A549 (cell line): Measurements from ENCODE around the gene DIP2A. TPM values are rescaled to one million over a fixed set of nuclear protein-coding genes. Genes with fewer than 3 reads are reported as not detected.
"Not testable (repeated sequence)": the region's sequence is repeated elsewhere in the genome, so short reads cannot be mapped to it uniquely, and the experiment has no call there.

Experiments
- ATAC-seq, 2 experiments: fragments of 200-7000 bp in 1 of 2; fragments of >200 bp in 1 of 2; cut with Nextera tagmentation in 1 of 2; cut with Tn5 transposase in 1 of 2; 3 replicates each; pipeline versions ENCODE4 v1.8.0 to v1.9.1; 2018 to 2020; ENCODE audit warnings: mild to moderate bottlenecking in 1 of 2, moderate library complexity in 1 of 2
- CTCF ChIA-PET: fragments of 300-600 bp; sonication (Branson Sonifier 250); formaldehyde crosslinking; extraction: SDS; loops from one replicate; lab custom pipeline; 2021; ENCODE audit warnings: antibody characterized with exemption, inconsistent platforms; lab: Yijun Ruan, JAX
- POLR2A ChIA-PET: fragments of 350-600 bp; formaldehyde crosslinking; extraction: SDS; loops from one replicate; lab custom pipeline; 2021; ENCODE audit warnings: antibody characterized with exemption, inconsistent platforms; lab: Yijun Ruan, JAX
- DNase-seq, 2 experiments: peaks; one replicate each; pipeline versions ENCODE4 v3.0.0 to v3.0.0-alpha.2; 2011 to 2016; ENCODE audit warnings: low read depth in 1 of 2, low spot score in 1 of 2
- FAIRE-seq: peaks from 2 replicates; lab custom pipeline; 2011; peaks lifted over from hg19 to GRCh38; lab: Jason Lieb, UNC
- H3K27ac ChIP-seq, 2 experiments: fragments of >200 bp; sonication (Bioruptor Twin); formaldehyde crosslinking; 3 replicates each; pipeline ENCODE4 v1.5.1; 2016 to 2017
- H3K4me1 ChIP-seq: fragments of >200 bp; sonication (Bioruptor Twin); formaldehyde crosslinking; 3 replicates; pipeline ENCODE4 v1.6.1; 2016
- H3K4me2 ChIP-seq: fragments of >200 bp; sonication (Bioruptor Twin); formaldehyde crosslinking; 3 replicates; pipeline ENCODE4 v1.6.1; 2016
- H3K4me3 ChIP-seq: fragments of >200 bp; sonication (Bioruptor Twin); formaldehyde crosslinking; 3 replicates; pipeline ENCODE4 v1.5.1; 2016
- H3K9me3 ChIP-seq: fragments of >200 bp; sonication (Bioruptor Twin); formaldehyde crosslinking; 3 replicates; pipeline ENCODE4 v1.6.1; 2016
- BCL3 ChIP-seq: fragments of >200 bp; sonication (Bioruptor Twin); formaldehyde crosslinking; IDR thresholded peaks from 3 replicates; pipeline ENCODE4 v1.6.1; 2016
- CBX2 ChIP-seq: fragments of 200-600 bp; sonication (generic); IDR thresholded peaks from 2 replicates; pipeline ENCODE4 v1.6.1; 2016; ENCODE audit warnings: low read depth, mild to moderate bottlenecking, borderline replicate concordance
- ELK1 ChIP-seq: fragments of 150-350 bp; IDR thresholded peaks from 2 replicates; pipeline ENCODE4 v1.6.1; 2014; ENCODE audit warnings: low read depth, mild to moderate bottlenecking, low read length
- FOXS1 ChIP-seq: fragments of 250-450 bp; sonication (Bioruptor Pico); IDR thresholded peaks from 2 replicates; pipeline ENCODE4 v1.5.0; 2020; ENCODE audit warnings: mild to moderate bottlenecking, moderate library complexity
- GATA3 ChIP-seq: IDR thresholded peaks from 2 replicates; pipeline ENCODE4 v1.6.1; 2012; ENCODE audit warnings: borderline replicate concordance
- HOXB13 ChIP-seq: fragments of 250-450 bp; sonication (Bioruptor Pico); IDR thresholded peaks from 2 replicates; pipeline ENCODE4 v1.5.0; 2020; ENCODE audit warnings: low read depth, mild to moderate bottlenecking, moderate library complexity
- HOXB5 ChIP-seq: fragments of 250-450 bp; sonication (Bioruptor Pico); IDR thresholded peaks from 2 replicates; pipeline ENCODE4 v1.5.0; 2020; ENCODE audit warnings: mild to moderate bottlenecking, moderate library complexity
- JUN ChIP-seq, 2 experiments: fragments of >200 bp; sonication (Bioruptor Twin); formaldehyde crosslinking; IDR thresholded peaks; 2 replicates in 1 of 2; 3 replicates in 1 of 2; pipeline ENCODE4 v1.6.1; 2016 to 2017
- JUNB ChIP-seq: fragments of >200 bp; sonication (Bioruptor Twin); formaldehyde crosslinking; IDR thresholded peaks from 2 replicates; pipeline ENCODE4 v1.6.1; 2016
- KDM1A ChIP-seq: fragments of 200-600 bp; sonication (generic); IDR thresholded peaks from 2 replicates; pipeline ENCODE4 v1.6.1; 2016; ENCODE audit warnings: low read depth, mild to moderate bottlenecking
- KDM5A ChIP-seq: fragments of 200-600 bp; sonication (generic); IDR thresholded peaks from 2 replicates; pipeline ENCODE4 v1.6.1; 2016; ENCODE audit warnings: antibody characterized with exemption, mild to moderate bottlenecking
- MYC ChIP-seq: IDR thresholded peaks from 2 replicates; pipeline ENCODE4 v1.6.1; 2012; ENCODE audit warnings: mild to moderate bottlenecking, inconsistent platforms, low read length, improper control_type of control experiment, borderline replicate concordance
- NFE2L2 ChIP-seq: fragments of 150-350 bp; conservative IDR thresholded peaks from 2 replicates; pipeline ENCODE4 v1.6.1; 2014; ENCODE audit warnings: low read length
- POLR2A ChIP-seq: IDR thresholded peaks from 2 replicates; pipeline ENCODE4 v1.6.1; 2012; ENCODE audit warnings: mild to moderate bottlenecking, low read length
- POLR2AphosphoS2 ChIP-seq: conservative IDR thresholded peaks from 2 replicates; pipeline ENCODE4 v1.6.1; 2012; ENCODE audit warnings: low read length, improper control_type of control experiment, inconsistent platforms
- RAD21 ChIP-seq, 2 experiments: fragments of >200 bp in 1 of 2; sonication (Bioruptor Twin) in 1 of 2; formaldehyde crosslinking in 1 of 2; IDR thresholded peaks in 1 of 2; conservative IDR thresholded peaks in 1 of 2; 2 replicates in 1 of 2; 3 replicates in 1 of 2; pipeline ENCODE4 v1.6.1; 2012 to 2018; ENCODE audit warnings: inconsistent platforms in 1 of 2
- RFX5 ChIP-seq: fragments of 450-650 bp; IDR thresholded peaks from 2 replicates; pipeline ENCODE4 v1.7.1; 2014; ENCODE audit warnings: antibody characterized with exemption, mild to moderate bottlenecking, moderate library complexity
- SREBF2 ChIP-seq: fragments of 450-650 bp; IDR thresholded peaks from 2 replicates; pipeline ENCODE4 v1.6.1; 2014; ENCODE audit warnings: mild to moderate bottlenecking, moderate library complexity
- ZC3H11A ChIP-seq: fragments of 450-650 bp; IDR thresholded peaks from 2 replicates; pipeline ENCODE4 v1.6.1; 2014; ENCODE audit warnings: antibody characterized with exemption, mild to moderate bottlenecking
- WGBS: methylation state at CpG from one replicate; pipeline ENCODE4 v1.1.6; 2017; ENCODE audit errors: missing lambda C conversion rate; 5-methylcytosine and 5-hydroxymethylcytosine counted together
- polyA plus RNA-seq, 4 experiments: library from polyadenylated mRNA; depleted of rRNA in 3 of 4; stranded (reverse); fragments of >200 nt; fragmentation: RNase III in 1 of 4; extraction: RNeasy Plus Mini Kit Qiagen cat#74134 plus additional on column Dnase treatment in 1 of 4; gene quantifications; 2 replicates in 3 of 4; 3 replicates in 1 of 4; pipeline ENCODE4 v1.2.3, GENCODE V29; 2011 to 2017
- TF ChIP-seq, protein P1 (sequence below): IDR thresholded peaks from 2 replicates; pipeline ENCODE4 v1.6.1; 2012; ENCODE audit warnings: low read depth, borderline replicate concordance
- TF ChIP-seq, protein P2 (sequence below): fragments of >200 bp; sonication (Bioruptor Twin); formaldehyde crosslinking; IDR thresholded peaks from 2 replicates; pipeline ENCODE4 v1.6.1; 2016
- TF ChIP-seq, protein P3 (sequence below): IDR thresholded peaks from 2 replicates; pipeline ENCODE4 v1.6.1; 2012

DIP2A gene
- polyA plus RNA-seq, 2 of the 4 experiments (the other 2 are of a cell fraction), result 13.3 to 18.4 TPM

DNA sequence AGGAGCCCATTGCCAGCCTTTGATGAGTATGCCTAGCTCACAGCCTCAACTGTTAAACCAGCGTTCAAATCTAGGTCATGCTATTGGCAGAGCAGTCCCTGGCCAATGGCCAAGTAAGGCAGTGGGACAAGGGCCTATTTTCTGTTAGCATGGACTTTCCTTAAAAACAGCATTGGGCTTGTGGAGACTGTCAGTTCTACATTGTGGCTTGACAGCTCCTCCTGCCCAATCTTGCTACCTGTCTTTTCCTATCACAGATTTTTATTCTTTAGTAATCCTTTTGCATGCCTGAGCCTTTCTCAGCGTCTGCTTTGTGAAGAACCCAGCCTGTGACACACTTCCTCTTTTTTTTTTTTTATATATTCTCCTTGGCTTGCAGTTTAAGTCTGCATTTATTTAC lies 56.4 kb downstream of the DIP2A start (continued):
- no peak for TF ChIP-seq SREBF2
- TF ChIP-seq ZC3H11A, result no peak
- TF ChIP-seq KDM1A, result no peak

- CTCF ChIA-PET, result no interaction called here
- no peak overlapping the region for H3K4me2 ChIP-seq
- WGBS, result 93% methylated on average over 2 of the region's 2 CpGs
- no peak for FAIRE-seq
- no peak for DNase-seq
- no peak overlapping the region for H3K27ac ChIP-seq
- H3K4me3 ChIP-seq, result no peak overlapping the region
- POLR2A ChIA-PET, result no interaction called here
- H3K9me3 ChIP-seq, result 0 out of 3 replicates have a peak, but pooled peaks cover 3% of the 10 kb centered on the region
- no peaks in the 10 kb centered on the region for H3K4me1 ChIP-seq
- no peak for ATAC-seq
- TF ChIP-seq RAD21 (conservative IDR thresholded peaks at IDR 0.05 in 1 of 2, IDR thresholded peaks at IDR 0.05 in 1 of 2) (no peak), FOXS1 (CRISPR knock-in tag) (no peak), MYC (no peak)
These were observed 57.4 kb downstream of the DIP2A start for GRCh38 chr21:46516068-46516467.

- H3K4me3 ChIP-seq, result no peak overlapping the region
- 0 out of 3 replicates have a peak, but pooled peaks cover 3% of the 10 kb centered on the region for H3K9me3 ChIP-seq
- WGBS, result 90% methylated on average over 6 of the region's 6 CpGs
- H3K4me1 ChIP-seq, result no peaks in the 10 kb centered on the region
- ChIA-PET CTCF (no interaction called here), POLR2A (no interaction called here)
- no peak for DNase-seq
- no peak for ATAC-seq
- H3K27ac ChIP-seq, result no peak overlapping the region
- FAIRE-seq, result no peak
- TF ChIP-seq, protein P1, sequence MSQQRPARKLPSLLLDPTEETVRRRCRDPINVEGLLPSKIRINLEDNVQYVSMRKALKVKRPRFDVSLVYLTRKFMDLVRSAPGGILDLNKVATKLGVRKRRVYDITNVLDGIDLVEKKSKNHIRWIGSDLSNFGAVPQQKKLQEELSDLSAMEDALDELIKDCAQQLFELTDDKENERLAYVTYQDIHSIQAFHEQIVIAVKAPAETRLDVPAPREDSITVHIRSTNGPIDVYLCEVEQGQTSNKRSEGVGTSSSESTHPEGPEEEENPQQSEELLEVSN, result no peak
- TF ChIP-seq KDM5A, result no peak
- TF ChIP-seq POLR2A, result no peak
- no peak for TF ChIP-seq KDM1A
- TF ChIP-seq GATA3, result no peak
- TF ChIP-seq HOXB5 (CRISPR knock-in tag), result no peak
- no peak for TF ChIP-seq JUNB
- H3K4me2 ChIP-seq, result no peak overlapping the region
These were observed 58.7 kb downstream of the DIP2A start for GRCh38 chr21:46517361-46517760.

GRCh38 chr21:46518983-46519583 lies 60.4 kb downstream of the DIP2A start:
- 85% methylated on average over 4 of the region's 4 CpGs for WGBS
- no peak overlapping the region for H3K4me3 ChIP-seq
- FAIRE-seq, result no peak
- H3K9me3 ChIP-seq, result 0 out of 3 replicates have a peak, but pooled peaks cover 3% of the 10 kb centered on the region
- no peaks in the 10 kb centered on the region for H3K4me1 ChIP-seq
- ChIA-PET CTCF (interaction anchor here (0.8 kb wide), 1 partner anchor 117 kb away, joined by 3 read pairs; no protein-coding TSS in a partner anchor), POLR2A (no interaction called here)
- TF ChIP-seq, protein P2, sequence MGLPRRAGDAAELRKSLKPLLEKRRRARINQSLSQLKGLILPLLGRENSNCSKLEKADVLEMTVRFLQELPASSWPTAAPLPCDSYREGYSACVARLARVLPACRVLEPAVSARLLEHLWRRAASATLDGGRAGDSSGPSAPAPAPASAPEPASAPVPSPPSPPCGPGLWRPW, result no peak
- TF ChIP-seq, protein P3, sequence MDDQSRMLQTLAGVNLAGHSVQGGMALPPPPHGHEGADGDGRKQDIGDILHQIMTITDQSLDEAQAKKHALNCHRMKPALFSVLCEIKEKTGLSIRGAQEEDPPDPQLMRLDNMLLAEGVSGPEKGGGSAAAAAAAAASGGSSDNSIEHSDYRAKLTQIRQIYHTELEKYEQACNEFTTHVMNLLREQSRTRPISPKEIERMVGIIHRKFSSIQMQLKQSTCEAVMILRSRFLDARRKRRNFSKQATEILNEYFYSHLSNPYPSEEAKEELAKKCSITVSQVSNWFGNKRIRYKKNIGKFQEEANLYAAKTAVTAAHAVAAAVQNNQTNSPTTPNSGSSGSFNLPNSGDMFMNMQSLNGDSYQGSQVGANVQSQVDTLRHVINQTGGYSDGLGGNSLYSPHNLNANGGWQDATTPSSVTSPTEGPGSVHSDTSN, result no peak
- no peak for TF ChIP-seq CBX2
- TF ChIP-seq POLR2AphosphoS2, result no peak
- TF ChIP-seq KDM5A, result no peak
- TF ChIP-seq BCL3, result no peak
- no peak for TF ChIP-seq JUN (IDR thresholded peaks at IDR 0.05)
- TF ChIP-seq RAD21 (conservative IDR thresholded peaks at IDR 0.05 in 1 of 2, IDR thresholded peaks at IDR 0.05 in 1 of 2), result no peak
- TF ChIP-seq RFX5, result no peak
- TF ChIP-seq ELK1, result no peak
- TF ChIP-seq HOXB13 (CRISPR knock-in tag), result no peak
- no peak for TF ChIP-seq NFE2L2
- no peak overlapping the region for H3K4me2 ChIP-seq
- DNase-seq, result no peak
- no peak for ATAC-seq
- no peak overlapping the region for H3K27ac ChIP-seq

GRCh38 chr21:46527393-46527792 lies 68.7 kb downstream of the DIP2A start:
- H3K27ac ChIP-seq, H3K4me1 ChIP-seq, H3K9me3 ChIP-seq, FAIRE-seq, H3K4me3 ChIP-seq, H3K4me2 ChIP-seq, CTCF ChIA-PET, DNase-seq, POLR2A ChIA-PET, ATAC-seq: not testable (repeated sequence)
- WGBS, result 76% methylated on average over 8 of the region's 8 CpGs
